Esophagus squamous epithelium (tissue), 4 donors: ENCODE results near the gene SEBOX.

Source experiments
- CTCF ChIP-seq, 6 experiments: fragments of 450-650 bp in 4 of 6; fragments of 200-600 bp in 2 of 6; sonication (generic) in 2 of 6; IDR thresholded peaks; one replicate each; pipeline ENCODE4 v1.5.1; 2016 to 2019; ENCODE audit warnings: antibody characterized with exemption in 6 of 6, mild to moderate bottlenecking in 4 of 6, moderate library complexity in 4 of 6
- POLR2A ChIP-seq, 4 donors: fragments of 450-650 bp; IDR thresholded peaks; one replicate each; pipeline ENCODE4 v1.6.1; 2017; ENCODE audit warnings: antibody characterized with exemption in 4 of 4, mild to moderate bottlenecking in 4 of 4, moderate library complexity in 3 of 4

DNA sequence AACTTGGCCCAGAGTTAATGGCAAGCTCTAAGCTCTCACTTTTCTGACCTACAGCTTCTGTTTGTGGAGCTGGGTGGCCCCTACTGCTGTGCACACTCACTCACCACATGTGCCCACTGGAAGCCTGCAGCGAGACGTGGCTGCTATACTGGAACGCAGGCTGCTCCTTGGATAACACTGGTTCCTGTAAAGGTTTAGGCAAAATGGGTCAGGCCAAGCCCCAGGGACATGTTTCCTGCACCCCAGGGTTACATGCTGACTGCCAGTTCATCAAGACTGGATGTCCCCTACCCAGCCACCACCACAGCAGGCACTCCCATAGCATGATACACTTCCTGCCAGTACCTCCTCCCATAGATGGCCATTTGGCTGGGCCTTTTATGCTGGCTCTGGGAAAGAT, 16.0 kb downstream of the SEBOX start:
- TF ChIP-seq CTCF (IDR thresholded peaks at IDR 0.05) = no peak
- TF ChIP-seq POLR2A (IDR thresholded peaks at IDR 0.05) = no peak
